K562 (cell line): ENCODE data around the gene KLHL15. TPM values are rescaled to one million over a fixed set of nuclear protein-coding genes. Genes with fewer than 3 reads are reported as not detected.

Source experiments
- ATAC-seq: fragments of 200-7000 bp; cut with Tn5 transposase; 3 replicates; pipeline ENCODE4 v1.9.1; 2020; ENCODE audit warnings: moderate library complexity
- BruUV-seq: library from RNA; stranded (reverse); fragments of 400-500 nt; replicated peaks from 2 replicates; lab custom pipeline; 2021; lab: Mats Ljungman, UMichigan
- CTCF ChIA-PET: fragments of 300-600 bp; formaldehyde crosslinking; extraction: SDS; loops from one replicate; lab custom pipeline; 2021; ENCODE audit warnings: low intra/inter-chr PET ratio; lab: Yijun Ruan, JAX
- POLR2A ChIA-PET: fragments of 300-600, 350-650 bp; sonication (Branson Sonifier 250); formaldehyde crosslinking; extraction: SDS; loops from one replicate; lab custom pipeline; 2021; ENCODE audit warnings: antibody characterized with exemption, inconsistent platforms; lab: Yijun Ruan, JAX
- DNase-seq, 4 experiments: peaks; one replicate each; pipeline versions ENCODE4 v3.0.0 to v3.0.0-alpha.2; 2011 to 2018; ENCODE audit warnings: low spot score in 3 of 4, mixed read lengths in 3 of 4; ENCODE audit errors: extremely low read depth in 1 of 4
- FAIRE-seq: peaks from 2 replicates; lab custom pipeline; 2011; peaks lifted over from hg19 to GRCh38; lab: Jason Lieb, UNC
- H2AFZ ChIP-seq: 2 replicates; pipeline ENCODE4 v1.6.0; 2011; ENCODE audit warnings: low read depth, low read length, control low read depth, inconsistent platforms
- H3K27ac ChIP-seq: fragments of 200-600 bp; 3 replicates; pipeline ENCODE4 v1.8.0; 2011; ENCODE audit warnings: low read depth, mild to moderate bottlenecking, control low read depth, inconsistent platforms, low read length, moderate library complexity, mixed read lengths; ENCODE audit errors: extremely low read depth
- H3K27me3 ChIP-seq, 2 experiments: fragments of 300-600 bp in 1 of 2; 2 replicates in 1 of 2; 3 replicates in 1 of 2; pipeline versions ENCODE4 v1.6.0 to v1.8.0; 2011; ENCODE audit warnings: inconsistent platforms in 2 of 2, low read length in 2 of 2, mild to moderate bottlenecking in 1 of 2, mixed read lengths in 1 of 2, moderate library complexity in 1 of 2; ENCODE audit not compliant: control insufficient read depth in 2 of 2, insufficient read depth in 2 of 2
- H3K36me3 ChIP-seq: fragments of 300-600 bp; 3 replicates; pipeline ENCODE4 v1.8.0; 2011; ENCODE audit warnings: mild to moderate bottlenecking, low read length, inconsistent platforms; ENCODE audit not compliant: control insufficient read depth, insufficient read depth
- H3K4me1 ChIP-seq, 2 experiments: fragments of 200-600 bp in 1 of 2; replicated peaks in 1 of 2; 2 replicates in 1 of 2; 3 replicates in 1 of 2; pipeline versions ENCODE4 v1.5.1 to v1.8.0; 2011; ENCODE audit warnings: inconsistent platforms in 2 of 2, low read length in 2 of 2, mild to moderate bottlenecking in 1 of 2, mixed read lengths in 1 of 2, moderate library complexity in 1 of 2; ENCODE audit not compliant: control insufficient read depth in 2 of 2, insufficient read depth in 2 of 2
- H3K4me2 ChIP-seq: 2 replicates; pipeline ENCODE4 v1.6.1; 2011; ENCODE audit warnings: low read length, control low read depth, inconsistent platforms, mixed read lengths; ENCODE audit not compliant: insufficient read depth
- H3K4me3 ChIP-seq: fragments of 200-600 bp; sonication (generic), shearing (Covaris generic); 2 replicates; pipeline ENCODE4 v1.5.1; 2016; ENCODE audit warnings: control low read depth, inconsistent platforms
- H3K79me2 ChIP-seq: fragments of 200-600 bp; 3 replicates; pipeline ENCODE4 v1.8.0; 2011; ENCODE audit warnings: low read length, inconsistent platforms; ENCODE audit not compliant: control insufficient read depth, insufficient read depth
- H3K9ac ChIP-seq, 2 experiments: 2 replicates each; pipeline versions ENCODE4 v1.6.0 to v1.6.1; 2011; ENCODE audit warnings: low read depth in 2 of 2, low read length in 2 of 2, control low read depth in 1 of 2, inconsistent platforms in 1 of 2, mild to moderate bottlenecking in 1 of 2, mixed read lengths in 1 of 2; ENCODE audit not compliant: insufficient read depth in 1 of 2
- H3K9me1 ChIP-seq: one replicate; pipeline ENCODE4 v1.6.0; 2011; ENCODE audit warnings: inconsistent platforms, mild to moderate bottlenecking, low read length, moderate library complexity; ENCODE audit not compliant: control insufficient read depth, insufficient read depth
- H3K9me3 ChIP-seq: replicated peaks from 2 replicates; pipeline ENCODE4 v1.5.1; 2011; ENCODE audit warnings: low read depth, low read length, inconsistent platforms; ENCODE audit not compliant: control insufficient read depth, insufficient read depth
- H4K20me1 ChIP-seq: replicated peaks from 2 replicates; pipeline ENCODE4 v1.6.1; 2011; ENCODE audit warnings: low read length, inconsistent platforms, mixed read lengths; ENCODE audit not compliant: control insufficient read depth, insufficient read depth
- AFF1 ChIP-seq, 2 experiments: fragments of 450-650 bp; IDR thresholded peaks; 2 replicates each; pipeline ENCODE4 v1.6.1; 2018; ENCODE audit warnings: mild to moderate bottlenecking in 2 of 2, low read depth in 1 of 2; ENCODE audit not compliant: partially characterized antibody in 2 of 2
- ARHGAP35 ChIP-seq: fragments of 450-650 bp; IDR thresholded peaks from 2 replicates; pipeline ENCODE4 v1.6.1; 2018; ENCODE audit not compliant: partially characterized antibody
- GTF2E2 ChIP-seq: fragments of 200-800 bp; sonication (Bioruptor generic); IDR thresholded peaks from 2 replicates; pipeline ENCODE4 v1.6.1; 2016; ENCODE audit warnings: missing genetic modification characterization, missing compliant biosample characterization
- IRF9 ChIP-seq: fragments of 450-650 bp; IDR thresholded peaks from 2 replicates; pipeline ENCODE4 v1.6.1; 2016; ENCODE audit warnings: missing biosample characterization, missing genetic modification characterization
- MNT ChIP-seq, 2 experiments: fragments of 450-650 bp; conservative IDR thresholded peaks; 2 replicates each; pipeline ENCODE4 v1.6.1; 2017; ENCODE audit warnings: mild to moderate bottlenecking in 2 of 2, moderate library complexity in 2 of 2
- PHF20 ChIP-seq: fragments of 450-650 bp; IDR thresholded peaks from 2 replicates; pipeline ENCODE4 v1.6.1; 2018; ENCODE audit not compliant: partially characterized antibody
- SMARCB1 ChIP-seq: IDR thresholded peaks from 2 replicates; pipeline ENCODE4 v1.6.1; 2011; ENCODE audit warnings: improper control_type of control experiment, low read depth; ENCODE audit not compliant: insufficient read length
- TARDBP ChIP-seq: fragments of 450-650 bp; IDR thresholded peaks from 2 replicates; pipeline ENCODE4 v1.6.1; 2016
- TFAM ChIP-seq: fragments of 250-450 bp; sonication (Bioruptor Pico); conservative IDR thresholded peaks from 2 replicates; pipeline ENCODE4 v1.5.0; 2021; ENCODE audit warnings: mild to moderate bottlenecking, moderate library complexity
- YY1 ChIP-seq, 3 experiments: IDR thresholded peaks; 2 replicates each; pipeline ENCODE4 v1.6.1; 2011; ENCODE audit warnings: low read length in 2 of 3, mild to moderate bottlenecking in 2 of 3, moderate library complexity in 2 of 3, borderline replicate concordance in 1 of 3, control low read depth in 1 of 3, low read depth in 1 of 3; ENCODE audit not compliant: insufficient read depth in 3 of 3, insufficient replicate concordance in 2 of 3, control insufficient read depth in 1 of 3, insufficient read length in 1 of 3; ENCODE audit errors: extremely low read depth in 1 of 3
- ZNF124 ChIP-seq: sonication (generic); formaldehyde crosslinking; IDR thresholded peaks from 2 replicates; pipeline ENCODE4 v1.8.1; 2022; ENCODE audit warnings: missing genetic modification reagents
- ZNF277 ChIP-seq: fragments of 250-450 bp; sonication (Bioruptor Pico); IDR thresholded peaks from 2 replicates; pipeline ENCODE4 v1.8.0; 2022; ENCODE audit warnings: inconsistent platforms, mild to moderate bottlenecking, moderate library complexity, borderline replicate concordance
- WGBS: fragments of 100-300 bp; shearing (Covaris generic); methylation state at CpG from one replicate; pipeline ENCODE4 v1.1.6; 2016; ENCODE audit warnings: low coverage, mixed read lengths; ENCODE audit not compliant: insufficient coverage; ENCODE audit errors: missing lambda C conversion rate; 5-methylcytosine and 5-hydroxymethylcytosine counted together
- in situ Hi-C: fragments of 300-500 bp; cut with MboI; formaldehyde crosslinking; loops from 4 replicates; pipeline ENCODE4 v1.15.0; 2018; ENCODE audit warnings: inconsistent platforms, mixed read lengths
- intact Hi-C: fragments of 100-400 bp; cut with micrococcal nuclease; formaldehyde crosslinking; loops from 2 replicates; pipeline ENCODE4 v1.14.2; 2022
- polyA plus RNA-seq, 8 experiments: library from polyadenylated mRNA; depleted of rRNA in 4 of 8; stranded (reverse) in 5 of 8; unstranded in 3 of 8; fragments of >200 nt; fragmentation: Nextera tagmentation in 2 of 8; fragmentation: Illumina TruSeq in 1 of 8; extraction: Ambion mirVana in 2 of 8; extraction: Trizol in 1 of 8; gene quantifications; 2 replicates each; pipeline versions ENCODE4 v1.2.1 to v1.2.3, GENCODE V29; 2011 to 2014; ENCODE audit warnings: inconsistent platforms in 1 of 8, missing spikeins in 1 of 8
- total RNA-seq, 7 experiments: library from RNA; depleted of rRNA in 6 of 7; stranded (reverse); fragments of >200 nt in 6 of 7; fragmentation: Illumina TruSeq in 2 of 7; extraction: Trizol in 2 of 7; gene quantifications; 2 replicates each; pipeline versions ENCODE4 v1.2.1 to v1.2.3, GENCODE V29; 2011 to 2021; ENCODE audit warnings: low replicate concordance in 1 of 7

KLHL15 gene
- total and polyA plus RNA-seq, 9 of the 15 experiments (the other 6 are each of a cell fraction or from before 2014, with no cell fraction given), result 3.0 to 12.4 (median 7.6) TPM

GRCh38 chrX:24025741-24026403 lies 1.1 kb downstream of the KLHL15 start:
- peak; percentile 76 for FAIRE-seq
- Histone ChIP-seq H3K79me2 (peaks cover 47% of the 10 kb centered on the region), H3K36me3 (peaks cover 15% of the 10 kb centered on the region; the same call in 1 of the 3 replicates), H3K27me3 (no peaks in the 10 kb centered on the region), H3K9me1 (no peaks in the 10 kb centered on the region), H3K27ac (peak overlapping the region; percentile 100), H3K9me3 (no peaks in the 10 kb centered on the region), H3K4me3 (peak overlapping the region; percentile 99), H2AFZ (peak overlapping the region; percentile 87), H3K4me2 (peak overlapping the region; percentile 99), H3K4me1 (peaks cover 12 to 17% of the 10 kb centered on the region in 2 experiments), H4K20me1 (0 out of 2 replicates have a peak, but pooled peaks cover 3% of the 10 kb centered on the region), H3K9ac (peak overlapping the region; percentile 96 to 99)
- intact Hi-C loops, result loop anchor here (1.0 kb wide), 2 partner anchors 28 to 118 kb away; partner anchors contain the start of genes CXorf58 and EIF2S3
- ChIA-PET CTCF (no interaction called here), POLR2A (interaction anchor here (0.7 to 3.2 kb wide), 6 partner anchors 15 to 316 kb away, joined by 3 to 17 read pairs (median 3); partner anchors contain the start of genes APOO, CXorf58 and EIF2S3)
- WGBS, result 0% methylated on average over 16 of the region's 46 CpGs
- TSS peak; percentile 88 for BruUV-seq
- no peak for DNase-seq
- ATAC-seq, result peak; percentile 32
- in situ Hi-C loops, result no loop called here
- TF ChIP-seq ZNF277 (CRISPR knock-in tag), result no peak
- TF ChIP-seq ZNF124 (CRISPR knock-in tag), result no peak
- no peak; a peak in 1 of 4 replicates for TF ChIP-seq MNT (conservative IDR thresholded peaks at IDR 0.05)
- no peak for TF ChIP-seq ARHGAP35
- TF ChIP-seq AFF1 (IDR thresholded peaks at IDR 0.05; ENCODE audit: low read depth in 1 of 2, partially characterized antibody in 2 of 2), result peak in 1 of 2 experiments; percentile 15
- TF ChIP-seq IRF9 (tag), result peak; percentile 81
- TF ChIP-seq YY1 (IDR thresholded peaks at IDR 0.05; ENCODE audit: borderline replicate concordance in 1 of 3, control insufficient read depth in 1 of 3, extremely low read depth in 1 of 3, insufficient read depth in 3 of 3, insufficient read length in 1 of 3, insufficient replicate concordance in 2 of 3, low read depth in 1 of 3, low read length in 2 of 3), result no peak
- no peak for TF ChIP-seq SMARCB1
- TF ChIP-seq TFAM (CRISPR knock-in tag), result no peak
- TF ChIP-seq PHF20, result no peak
- no peak; the same call in 1 of the 2 replicates for TF ChIP-seq GTF2E2 (tag)
- no peak; the same call in 1 of the 2 replicates for TF ChIP-seq TARDBP
